Hippocampal formation (tissue), 2 donors: ENCODE measurements around the gene PRKN.

Source experiments
- DNase-seq, 2 donors: peaks; one replicate each; lab custom pipeline; 2025; lab: John Stamatoyannopoulos, UW

The PRKN gene

GRCh38 chr6:162058281-162058875 lies 669.2 kb downstream of the PRKN start:
- no peak for DNase-seq

GRCh38 chr6:162056745-162057144 lies 670.8 kb downstream of the PRKN start:
- DNase-seq: no peak

- DNase-seq: no peak
Observed at GRCh38 chr6:162056061-162056460, 671.5 kb downstream of the PRKN start.

GRCh38 chr6:162055365-162055764 lies 672.2 kb downstream of the PRKN start:
- no peak for DNase-seq

GRCh38 chr6:162053084-162053483 lies 674.5 kb downstream of the PRKN start:
- no peak for DNase-seq

- DNase-seq: no peak
Observed at GRCh38 chr6:162050579-162050978, 677.0 kb downstream of the PRKN start.

GRCh38 chr6:162046324-162046723 lies 681.2 kb downstream of the PRKN start:
- DNase-seq: no peak

- no peak for DNase-seq
Observed at GRCh38 chr6:162032620-162033019, 694.9 kb downstream of the PRKN start.

GRCh38 chr6:162029873-162030576 lies 697.5 kb downstream of the PRKN start:
- DNase-seq: no peak

- no peak for DNase-seq
Observed at GRCh38 chr6:162026843-162027242, 700.7 kb downstream of the PRKN start.

- DNase-seq: no peak
Observed at GRCh38 chr6:162026031-162026430, 701.5 kb downstream of the PRKN start.

GRCh38 chr6:162019349-162019748 lies 708.2 kb downstream of the PRKN start:
- no peak for DNase-seq

- DNase-seq: no peak
Observed at GRCh38 chr6:162017536-162017935, 710.0 kb downstream of the PRKN start.

GRCh38 chr6:162014069-162014811 lies 713.3 kb downstream of the PRKN start:
- DNase-seq: no peak

- no peak for DNase-seq
Observed at GRCh38 chr6:162005372-162005771, 722.2 kb downstream of the PRKN start.

GRCh38 chr6:161996783-161997182 lies 730.8 kb downstream of the PRKN start:
- DNase-seq: no peak

GRCh38 chr6:161985876-161986423 lies 741.6 kb downstream of the PRKN start:
- DNase-seq: no peak

- DNase-seq: no peak
Observed at GRCh38 chr6:161984713-161985112, 742.9 kb downstream of the PRKN start.

- DNase-seq: no peak
Observed at GRCh38 chr6:161976553-161976952, 751.0 kb downstream of the PRKN start.

- no peak for DNase-seq
Observed at GRCh38 chr6:161973064-161973463, 754.5 kb downstream of the PRKN start.

GRCh38 chr6:161971043-161971442 lies 756.5 kb downstream of the PRKN start:
- DNase-seq: no peak

- DNase-seq: no peak
Observed at GRCh38 chr6:161963634-161964234, 763.8 kb downstream of the PRKN start.
